ENCODE measurements around the gene HSD17B10. TPM values are rescaled to one million over a fixed set of nuclear protein-coding genes. Genes with fewer than 3 reads are reported as not detected.

HSD17B10 gene
- polyA plus RNA-seq, 1 of the 3 experiments (the other 2 are of a cell fraction) = 157 TPM

DNA sequence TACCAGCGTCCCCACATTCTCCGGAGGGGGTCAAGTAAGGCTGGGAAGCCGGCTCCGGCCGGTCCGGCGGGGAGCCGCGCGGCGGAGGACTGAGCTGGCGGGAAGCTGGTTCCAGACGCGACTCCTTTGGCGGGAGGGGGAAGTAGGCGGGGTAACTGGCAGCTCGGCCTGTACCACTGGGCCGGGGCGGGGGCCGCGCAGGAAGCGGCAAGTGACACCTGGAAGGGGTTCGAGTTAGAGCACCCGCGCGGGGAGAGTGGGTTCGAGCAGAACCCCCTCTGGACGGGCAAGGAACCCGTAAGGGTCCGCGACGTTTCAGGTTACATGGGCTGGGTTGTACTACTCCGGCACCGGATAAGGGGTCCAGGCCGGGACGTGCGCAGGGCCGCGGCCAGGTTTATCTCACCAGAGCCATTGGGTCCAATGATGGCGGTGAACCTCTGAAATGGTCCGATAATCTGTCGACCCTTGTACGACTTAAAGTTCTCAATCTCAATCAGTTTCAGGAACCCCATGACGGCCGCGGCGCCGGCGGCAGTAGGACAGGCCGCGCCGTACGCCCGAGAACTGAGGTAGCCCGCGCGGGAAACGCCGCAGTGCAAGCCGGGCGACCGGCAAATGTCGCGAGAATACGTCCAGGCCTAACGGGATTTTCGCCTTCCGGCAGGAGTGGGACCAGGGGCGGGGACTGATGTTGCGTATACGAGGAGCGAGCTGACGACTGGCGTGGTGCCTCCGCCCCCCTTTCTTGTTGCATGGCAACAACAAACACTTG is 11.9 kb downstream of the HSD17B10 start, which contains the start of gene SMC1A:
SMC1A (minus strand) TSS at position 569 of the 775 bp plus-strand sequence; CDS start at position 515, 54 bp downstream.
- H3K4me2 ChIP-seq = peak within 1 kb of the TSS; percentile 87
- POLR2A ChIA-PET = interaction anchor here (0.6 to 1.6 kb wide), 9 partner anchors 11 to 1060 kb away, joined by 3 to 8 read pairs (median 4); partner anchors contain the start of gene HSD17B10
- WGBS (ENCODE audit: low lambda C conversion rate) = under 1% methylated on average over 25 of the region's 75 CpGs
- TF ChIP-seq SMC3 (IDR thresholded peaks at IDR 0.05; ENCODE audit: low read depth, low read length) = no peak
- TF ChIP-seq, protein P1, sequence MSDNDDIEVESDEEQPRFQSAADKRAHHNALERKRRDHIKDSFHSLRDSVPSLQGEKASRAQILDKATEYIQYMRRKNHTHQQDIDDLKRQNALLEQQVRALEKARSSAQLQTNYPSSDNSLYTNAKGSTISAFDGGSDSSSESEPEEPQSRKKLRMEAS (IDR thresholded peaks at IDR 0.05; ENCODE audit: low read depth) = no peak; the same call in none of the 2 replicates
- no peak for TF ChIP-seq NFIC (IDR thresholded peaks at IDR 0.05; ENCODE audit: borderline replicate concordance)
- 0 out of 2 replicates have a peak, but pooled peaks have one; percentile 89 for TF ChIP-seq RFX5 (IDR thresholded peaks at IDR 0.05; ENCODE audit: low read length)
- TF ChIP-seq NRF1 (IDR thresholded peaks at IDR 0.05; ENCODE audit: low read depth, low read length) = no peak
- 0 out of 2 replicates have a peak, but pooled peaks have one; percentile 14 for TF ChIP-seq TEAD4 (IDR thresholded peaks at IDR 0.05; ENCODE audit: borderline replicate concordance, insufficient read depth)
- TF ChIP-seq TAF1 (IDR thresholded peaks at IDR 0.05; ENCODE audit: borderline replicate concordance, low read depth, low read length) = peak; percentile 88; the same call in 1 of the 2 replicates
- no peak for TF ChIP-seq RAD21 (IDR thresholded peaks at IDR 0.05; ENCODE audit: low read length)
- peak; percentile 79 for TF ChIP-seq POLR2AphosphoS5 (IDR thresholded peaks at IDR 0.05; ENCODE audit: low read depth, low read length)
- no peak for TF ChIP-seq FOXM1 (IDR thresholded peaks at IDR 0.05; ENCODE audit: low read depth)
- peak; percentile 88; the same call in 1 of the 2 replicates for TF ChIP-seq SIN3A (IDR thresholded peaks at IDR 0.05; ENCODE audit: borderline replicate concordance, low read depth, low read length)
- TF ChIP-seq, protein P2, sequence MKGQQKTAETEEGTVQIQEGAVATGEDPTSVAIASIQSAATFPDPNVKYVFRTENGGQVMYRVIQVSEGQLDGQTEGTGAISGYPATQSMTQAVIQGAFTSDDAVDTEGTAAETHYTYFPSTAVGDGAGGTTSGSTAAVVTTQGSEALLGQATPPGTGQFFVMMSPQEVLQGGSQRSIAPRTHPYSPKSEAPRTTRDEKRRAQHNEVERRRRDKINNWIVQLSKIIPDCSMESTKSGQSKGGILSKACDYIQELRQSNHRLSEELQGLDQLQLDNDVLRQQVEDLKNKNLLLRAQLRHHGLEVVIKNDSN (IDR thresholded peaks at IDR 0.05; ENCODE audit: borderline replicate concordance, low read depth) = no peak
- TF ChIP-seq, protein P3, sequence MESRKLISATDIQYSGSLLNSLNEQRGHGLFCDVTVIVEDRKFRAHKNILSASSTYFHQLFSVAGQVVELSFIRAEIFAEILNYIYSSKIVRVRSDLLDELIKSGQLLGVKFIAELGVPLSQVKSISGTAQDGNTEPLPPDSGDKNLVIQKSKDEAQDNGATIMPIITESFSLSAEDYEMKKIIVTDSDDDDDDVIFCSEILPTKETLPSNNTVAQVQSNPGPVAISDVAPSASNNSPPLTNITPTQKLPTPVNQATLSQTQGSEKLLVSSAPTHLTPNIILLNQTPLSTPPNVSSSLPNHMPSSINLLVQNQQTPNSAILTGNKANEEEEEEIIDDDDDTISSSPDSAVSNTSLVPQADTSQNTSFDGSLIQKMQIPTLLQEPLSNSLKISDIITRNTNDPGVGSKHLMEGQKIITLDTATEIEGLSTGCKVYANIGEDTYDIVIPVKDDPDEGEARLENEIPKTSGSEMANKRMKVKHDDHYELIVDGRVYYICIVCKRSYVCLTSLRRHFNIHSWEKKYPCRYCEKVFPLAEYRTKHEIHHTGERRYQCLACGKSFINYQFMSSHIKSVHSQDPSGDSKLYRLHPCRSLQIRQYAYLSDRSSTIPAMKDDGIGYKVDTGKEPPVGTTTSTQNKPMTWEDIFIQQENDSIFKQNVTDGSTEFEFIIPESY (IDR thresholded peaks at IDR 0.05; ENCODE audit: borderline replicate concordance, low read depth) = peak; percentile 98
- peak; percentile 11; the same call in 1 of the 2 replicates for TF ChIP-seq JUND (IDR thresholded peaks at IDR 0.05)
- peak; percentile 99 for TF ChIP-seq CHD2 (IDR thresholded peaks at IDR 0.05; ENCODE audit: low read length, partially characterized antibody)
- TF ChIP-seq FOXJ3 (CRISPR knock-in tag; IDR thresholded peaks at IDR 0.05) = no peak
- TF ChIP-seq, protein P4, sequence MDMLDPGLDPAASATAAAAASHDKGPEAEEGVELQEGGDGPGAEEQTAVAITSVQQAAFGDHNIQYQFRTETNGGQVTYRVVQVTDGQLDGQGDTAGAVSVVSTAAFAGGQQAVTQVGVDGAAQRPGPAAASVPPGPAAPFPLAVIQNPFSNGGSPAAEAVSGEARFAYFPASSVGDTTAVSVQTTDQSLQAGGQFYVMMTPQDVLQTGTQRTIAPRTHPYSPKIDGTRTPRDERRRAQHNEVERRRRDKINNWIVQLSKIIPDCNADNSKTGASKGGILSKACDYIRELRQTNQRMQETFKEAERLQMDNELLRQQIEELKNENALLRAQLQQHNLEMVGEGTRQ (IDR thresholded peaks at IDR 0.05; ENCODE audit: borderline replicate concordance, low read depth, low read length) = no peak
- no peak; the same call in 1 of the 2 replicates for TF ChIP-seq YY1 (IDR thresholded peaks at IDR 0.05; ENCODE audit: low read depth)
- no peak for TF ChIP-seq FOSL2 (IDR thresholded peaks at IDR 0.05; ENCODE audit: borderline replicate concordance, low read depth)
- no peak for TF ChIP-seq MEF2A (IDR thresholded peaks at IDR 0.05; ENCODE audit: borderline replicate concordance, low read depth)
- no peak for TF ChIP-seq EZH2phosphoT487 (IDR thresholded peaks at IDR 0.05; ENCODE audit: borderline replicate concordance, low read depth)
- no peak for TF ChIP-seq TCF12 (IDR thresholded peaks at IDR 0.05)
- TF ChIP-seq, protein P5, sequence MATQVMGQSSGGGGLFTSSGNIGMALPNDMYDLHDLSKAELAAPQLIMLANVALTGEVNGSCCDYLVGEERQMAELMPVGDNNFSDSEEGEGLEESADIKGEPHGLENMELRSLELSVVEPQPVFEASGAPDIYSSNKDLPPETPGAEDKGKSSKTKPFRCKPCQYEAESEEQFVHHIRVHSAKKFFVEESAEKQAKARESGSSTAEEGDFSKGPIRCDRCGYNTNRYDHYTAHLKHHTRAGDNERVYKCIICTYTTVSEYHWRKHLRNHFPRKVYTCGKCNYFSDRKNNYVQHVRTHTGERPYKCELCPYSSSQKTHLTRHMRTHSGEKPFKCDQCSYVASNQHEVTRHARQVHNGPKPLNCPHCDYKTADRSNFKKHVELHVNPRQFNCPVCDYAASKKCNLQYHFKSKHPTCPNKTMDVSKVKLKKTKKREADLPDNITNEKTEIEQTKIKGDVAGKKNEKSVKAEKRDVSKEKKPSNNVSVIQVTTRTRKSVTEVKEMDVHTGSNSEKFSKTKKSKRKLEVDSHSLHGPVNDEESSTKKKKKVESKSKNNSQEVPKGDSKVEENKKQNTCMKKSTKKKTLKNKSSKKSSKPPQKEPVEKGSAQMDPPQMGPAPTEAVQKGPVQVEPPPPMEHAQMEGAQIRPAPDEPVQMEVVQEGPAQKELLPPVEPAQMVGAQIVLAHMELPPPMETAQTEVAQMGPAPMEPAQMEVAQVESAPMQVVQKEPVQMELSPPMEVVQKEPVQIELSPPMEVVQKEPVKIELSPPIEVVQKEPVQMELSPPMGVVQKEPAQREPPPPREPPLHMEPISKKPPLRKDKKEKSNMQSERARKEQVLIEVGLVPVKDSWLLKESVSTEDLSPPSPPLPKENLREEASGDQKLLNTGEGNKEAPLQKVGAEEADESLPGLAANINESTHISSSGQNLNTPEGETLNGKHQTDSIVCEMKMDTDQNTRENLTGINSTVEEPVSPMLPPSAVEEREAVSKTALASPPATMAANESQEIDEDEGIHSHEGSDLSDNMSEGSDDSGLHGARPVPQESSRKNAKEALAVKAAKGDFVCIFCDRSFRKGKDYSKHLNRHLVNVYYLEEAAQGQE (IDR thresholded peaks at IDR 0.05; ENCODE audit: low read depth, low read length) = no peak
- TF ChIP-seq, protein P6, sequence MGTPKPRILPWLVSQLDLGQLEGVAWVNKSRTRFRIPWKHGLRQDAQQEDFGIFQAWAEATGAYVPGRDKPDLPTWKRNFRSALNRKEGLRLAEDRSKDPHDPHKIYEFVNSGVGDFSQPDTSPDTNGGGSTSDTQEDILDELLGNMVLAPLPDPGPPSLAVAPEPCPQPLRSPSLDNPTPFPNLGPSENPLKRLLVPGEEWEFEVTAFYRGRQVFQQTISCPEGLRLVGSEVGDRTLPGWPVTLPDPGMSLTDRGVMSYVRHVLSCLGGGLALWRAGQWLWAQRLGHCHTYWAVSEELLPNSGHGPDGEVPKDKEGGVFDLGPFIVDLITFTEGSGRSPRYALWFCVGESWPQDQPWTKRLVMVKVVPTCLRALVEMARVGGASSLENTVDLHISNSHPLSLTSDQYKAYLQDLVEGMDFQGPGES (IDR thresholded peaks at IDR 0.05; ENCODE audit: low read depth, low read length) = no peak

More for the DNA sequence above, 11.9 kb downstream of the HSD17B10 start, which contains the start of gene SMC1A:
- H3K4me3 ChIP-seq (ENCODE audit: low read depth in 2 of 2, low read length in 1 of 2) = peak within 1 kb of the TSS; percentile 70 to 85
- peak; percentile 96 for DNase-seq
- no peaks in the 10 kb centered on the region for H3F3A ChIP-seq (replicated peaks; ENCODE audit: insufficient read depth)
- H3K79me2 ChIP-seq (ENCODE audit: insufficient read depth) = peaks cover 48% of the 10 kb centered on the region
- peaks cover 23% of the 10 kb centered on the region for H4K20me1 ChIP-seq (ENCODE audit: insufficient read depth)
- no peaks in the 10 kb centered on the region for H3K9me2 ChIP-seq
- peak within 1 kb of the TSS; percentile 89 for H3K9ac ChIP-seq
- no peaks in the 10 kb centered on the region for H3K27me3 ChIP-seq (ENCODE audit: insufficient read depth)
- peak within 1 kb of the TSS; percentile 84 for H2AFZ ChIP-seq (ENCODE audit: low read depth)
- peaks cover 0 to 3% of the 10 kb centered on the region in 2 experiments for H3K36me3 ChIP-seq (replicated peaks in 1 of 2; ENCODE audit: control insufficient read depth in 1 of 2, insufficient read depth in 2 of 2, low read length in 1 of 2)
- CTCF ChIA-PET = interaction anchor here (1.4 to 3.8 kb wide), 6 partner anchors 11 to 138 kb away, joined by 5 to 30 read pairs (median 15); partner anchors contain the start of gene HSD17B10
- peaks cover 5 to 14% of the 10 kb centered on the region in 2 experiments; a peak in 2 of 4 replicates for H3K4me1 ChIP-seq (ENCODE audit: control insufficient read depth in 1 of 2, insufficient read depth in 2 of 2, low read depth in 1 of 2, low read length in 1 of 2)
- peak within 1 kb of the TSS; percentile 83 to 87 for H3K27ac ChIP-seq (ENCODE audit: low read depth in 2 of 2, low read length in 1 of 2)
- H3K9me3 ChIP-seq = no peaks in the 10 kb centered on the region
